SK-N-SH treated with all-trans-retinoic acid at 6 μM for 48 hours (cell line): ENCODE data around the gene TAS2R60.

Experiments used
- BACH2 ChIP-seq: fragments of 250-450 bp; sonication (Bioruptor Pico); IDR thresholded peaks from 2 replicates; pipeline ENCODE4 v1.9.0; 2021; ENCODE audit warnings: mild to moderate bottlenecking, borderline replicate concordance
- RARB ChIP-seq: fragments of 250-450 bp; sonication (Bioruptor Pico); IDR thresholded peaks from 2 replicates; pipeline ENCODE4 v1.8.0; 2021; ENCODE audit warnings: mild to moderate bottlenecking, moderate library complexity
- SNAI2 ChIP-seq: fragments of 250-450 bp; sonication (Bioruptor Pico); IDR thresholded peaks from 2 replicates; pipeline ENCODE4 v1.5.0; 2020; ENCODE audit warnings: mild to moderate bottlenecking, moderate library complexity

GRCh38 chr7:143454091-143454680, 10.9 kb downstream of the TAS2R60 start:
- TF ChIP-seq BACH2 (CRISPR knock-in tag) (no peak), RARB (no peak), SNAI2 (CRISPR knock-in tag) (no peak)
